ENCODE measurements around the gene PRSS2.

PRSS2 gene

GRCh38 chr7:142787783-142788182 lies 17.0 kb downstream of the PRSS2 start:
- no peak for DNase-seq

GRCh38 chr7:142788303-142789289 lies 17.8 kb downstream of the PRSS2 start:
- no peak for DNase-seq

- no peak for DNase-seq
Observed at GRCh38 chr7:142789441-142789840, 18.7 kb downstream of the PRSS2 start.

- no peak for DNase-seq
Observed at GRCh38 chr7:142790056-142790455, 19.3 kb downstream of the PRSS2 start.

GRCh38 chr7:142790555-142790954 lies 19.8 kb downstream of the PRSS2 start:
- DNase-seq: no peak

GRCh38 chr7:142791502-142791901 lies 20.7 kb downstream of the PRSS2 start:
- no peak for DNase-seq

- DNase-seq: no peak
Observed at GRCh38 chr7:142792129-142792528, 21.4 kb downstream of the PRSS2 start.

- no peak for DNase-seq
Observed at GRCh38 chr7:142792593-142792992, 21.8 kb downstream of the PRSS2 start.

- no peak for DNase-seq
Observed at GRCh38 chr7:142793156-142793555, 22.4 kb downstream of the PRSS2 start.

GRCh38 chr7:142795339-142795863 lies 24.6 kb downstream of the PRSS2 start:
- no peak for DNase-seq

- no peak for DNase-seq
Observed at GRCh38 chr7:142796001-142796500, 25.3 kb downstream of the PRSS2 start.

- DNase-seq: no peak
Observed at GRCh38 chr7:142796501-142797390, 26.0 kb downstream of the PRSS2 start.

GRCh38 chr7:142797391-142798377 lies 26.9 kb downstream of the PRSS2 start:
- DNase-seq: no peak

- DNase-seq: no peak
Observed at GRCh38 chr7:142798451-142799436, 28.0 kb downstream of the PRSS2 start.

- DNase-seq: no peak
Observed at GRCh38 chr7:142799437-142799835, 28.7 kb downstream of the PRSS2 start.

- no peak for DNase-seq
Observed at GRCh38 chr7:142800088-142800487, 29.3 kb downstream of the PRSS2 start.

GRCh38 chr7:142800699-142801260 lies 30.0 kb downstream of the PRSS2 start:
- no peak for DNase-seq

GRCh38 chr7:142801601-142802295 lies 31.0 kb downstream of the PRSS2 start:
- DNase-seq: no peak

- no peak for DNase-seq
Observed at GRCh38 chr7:142802301-142802700, 31.5 kb downstream of the PRSS2 start.

GRCh38 chr7:142803901-142804300 lies 33.1 kb downstream of the PRSS2 start:
- no peak for DNase-seq
